HepG2 (cell line): ENCODE measurements around the gene ZNF541. TPM values are rescaled to one million over a fixed set of nuclear protein-coding genes. Genes with fewer than 3 reads are reported as not detected.

Experiments
- ATAC-seq: fragments of 200-7000 bp; cut with Tn5 transposase; 3 replicates; pipeline ENCODE4 v1.9.1; 2020; ENCODE audit warnings: mild to moderate bottlenecking, moderate library complexity
- BruUV-seq: library from RNA; stranded (reverse); fragments of 400-500 nt; replicated peaks from 2 replicates; lab custom pipeline; 2021; lab: Mats Ljungman, UMichigan
- CTCF ChIA-PET: fragments of 300-600 bp; formaldehyde crosslinking; extraction: SDS; loops from one replicate; lab custom pipeline; 2021; ENCODE audit warnings: low total read pairs, inconsistent platforms, low intra/inter-chr PET ratio; lab: Yijun Ruan, JAX
- POLR2A ChIA-PET: fragments of 350-600 bp; sonication (Branson Sonifier 250); formaldehyde crosslinking; loops from one replicate; lab custom pipeline; 2020; ENCODE audit warnings: antibody characterized with exemption, inconsistent platforms; lab: Yijun Ruan, JAX
- DNase-seq: peaks from one replicate; pipeline ENCODE4 v3.0.0-alpha.2; 2015; ENCODE audit warnings: low spot score
- FAIRE-seq: peaks from 3 replicates; lab custom pipeline; 2011; peaks lifted over from hg19 to GRCh38; lab: Jason Lieb, UNC
- H2AFZ ChIP-seq: one replicate; pipeline ENCODE4 v1.6.1; 2011; ENCODE audit warnings: low read length, inconsistent platforms
- H3K27ac ChIP-seq: fragments of 300-600 bp; 3 replicates; pipeline ENCODE4 v1.8.0; 2011; ENCODE audit warnings: mixed run types, mild to moderate bottlenecking, mixed read lengths, low read length, inconsistent platforms; ENCODE audit not compliant: insufficient read depth; ENCODE audit errors: extremely low read length
- H3K27me3 ChIP-seq, 2 experiments: fragments of 200-600 bp in 1 of 2; 2 replicates in 1 of 2; 3 replicates in 1 of 2; pipeline versions ENCODE4 v1.6.0 to v1.8.0; 2011; ENCODE audit warnings: low read length in 2 of 2, mild to moderate bottlenecking in 2 of 2, moderate library complexity in 2 of 2, inconsistent platforms in 1 of 2; ENCODE audit not compliant: insufficient read depth in 2 of 2, control insufficient read depth in 1 of 2
- H3K36me3 ChIP-seq, 2 experiments: fragments of 200-600 bp in 1 of 2; replicated peaks in 1 of 2; 2 replicates in 1 of 2; 3 replicates in 1 of 2; pipeline versions ENCODE4 v1.5.1 to v1.8.0; 2011; ENCODE audit warnings: low read length in 2 of 2, inconsistent platforms in 1 of 2; ENCODE audit not compliant: insufficient read depth in 2 of 2, control insufficient read depth in 1 of 2
- H3K4me1 ChIP-seq: 2 replicates; pipeline ENCODE4 v1.5.1; 2012; ENCODE audit warnings: low read length, inconsistent platforms; ENCODE audit not compliant: insufficient read depth
- H3K4me2 ChIP-seq: 2 replicates; pipeline ENCODE4 v1.6.0; 2011; ENCODE audit warnings: low read depth, low read length, inconsistent platforms
- H3K4me3 ChIP-seq, 3 experiments: fragments of 200-600 bp in 1 of 3; sonication (generic), shearing (Covaris generic) in 1 of 3; replicated peaks in 1 of 3; 2 replicates each; pipeline ENCODE4 v1.5.1; 2011 to 2016; ENCODE audit warnings: low read length in 3 of 3, inconsistent platforms in 2 of 3, low read depth in 2 of 3, mild to moderate bottlenecking in 2 of 3, control low read depth in 1 of 3, mixed read lengths in 1 of 3; ENCODE audit not compliant: insufficient read depth in 1 of 3
- H3K79me2 ChIP-seq: one replicate; pipeline ENCODE4 v1.6.1; 2011; ENCODE audit warnings: low read length, inconsistent platforms; ENCODE audit not compliant: insufficient read depth
- H3K9ac ChIP-seq: 2 replicates; pipeline ENCODE4 v1.6.0; 2011; ENCODE audit warnings: mild to moderate bottlenecking, low read depth, low read length, inconsistent platforms; ENCODE audit not compliant: insufficient read depth
- H3K9me3 ChIP-seq: 2 replicates; pipeline ENCODE4 v1.5.1; 2012; ENCODE audit warnings: mild to moderate bottlenecking, low read length
- H4K20me1 ChIP-seq: 2 replicates; pipeline ENCODE4 v1.6.0; 2011; ENCODE audit warnings: inconsistent platforms, mild to moderate bottlenecking, low read length, moderate library complexity; ENCODE audit not compliant: insufficient read depth
- ADNP ChIP-seq: sonication (generic); formaldehyde crosslinking; IDR thresholded peaks from 2 replicates; pipeline ENCODE4 v1.4.0; 2020; ENCODE audit warnings: missing genetic modification reagents
- JDP2 ChIP-seq: sonication (generic); formaldehyde crosslinking; IDR thresholded peaks from 2 replicates; pipeline ENCODE4 v1.8.1; 2022; ENCODE audit warnings: missing genetic modification reagents, borderline replicate concordance
- KLF16 ChIP-seq, 2 experiments: sonication (generic) in 1 of 2; formaldehyde crosslinking in 1 of 2; IDR thresholded peaks; 2 replicates each; pipeline versions ENCODE4 v1.6.1 to v1.8.0; 2016 to 2023; ENCODE audit warnings: missing genetic modification reagents in 2 of 2, missing compliant biosample characterization in 1 of 2
- ONECUT2 ChIP-seq: sonication (generic); formaldehyde crosslinking; IDR thresholded peaks from 2 replicates; pipeline ENCODE4 v1.4.0; 2020; ENCODE audit warnings: missing genetic modification reagents
- RBM22 ChIP-seq: fragments of 200-400 bp; formaldehyde crosslinking; optimal IDR thresholded peaks from 2 replicates; pipeline ENCODE3; 2017; ENCODE audit warnings: mild to moderate bottlenecking, low read length, moderate library complexity
- SIX1 ChIP-seq: sonication (generic); formaldehyde crosslinking; IDR thresholded peaks from 2 replicates; pipeline ENCODE4 v1.4.0; 2020; ENCODE audit warnings: missing genetic modification reagents, borderline replicate concordance
- SMAD9 ChIP-seq: sonication (generic); formaldehyde crosslinking; IDR thresholded peaks from 2 replicates; pipeline ENCODE4 v1.5.1; 2020; ENCODE audit warnings: mild to moderate bottlenecking, missing genetic modification reagents
- SMC3 ChIP-seq: IDR thresholded peaks from 2 replicates; pipeline ENCODE4 v1.6.1; 2011; ENCODE audit warnings: low read length, improper control_type of control experiment
- SNAPC2 ChIP-seq: sonication (generic); formaldehyde crosslinking; IDR thresholded peaks from 2 replicates; pipeline ENCODE4 v1.8.1; 2022; ENCODE audit warnings: mild to moderate bottlenecking, missing genetic modification reagents
- SRY ChIP-seq: sonication (generic); formaldehyde crosslinking; IDR thresholded peaks from 2 replicates; pipeline ENCODE4 v1.8.0; 2022; ENCODE audit warnings: mild to moderate bottlenecking, missing genetic modification reagents
- TRIM22 ChIP-seq: fragments of 450-650 bp; IDR thresholded peaks from 2 replicates; pipeline ENCODE4 v1.6.1; 2017
- ZBTB20 ChIP-seq: sonication (generic); formaldehyde crosslinking; IDR thresholded peaks from 2 replicates; pipeline ENCODE4 v1.8.1; 2023; ENCODE audit warnings: missing genetic modification reagents, low read depth, mild to moderate bottlenecking, borderline replicate concordance
- ZBTB7B ChIP-seq: sonication (generic); formaldehyde crosslinking; IDR thresholded peaks from 2 replicates; pipeline ENCODE4 v1.4.0; 2020; ENCODE audit warnings: missing genetic modification reagents
- ZFY ChIP-seq: sonication (generic); formaldehyde crosslinking; IDR thresholded peaks from 2 replicates; pipeline ENCODE4 v1.4.0; 2020; ENCODE audit warnings: missing genetic modification reagents
- ZNF326 ChIP-seq: sonication (generic); formaldehyde crosslinking; IDR thresholded peaks from 2 replicates; pipeline ENCODE4 v1.4.0; 2020; ENCODE audit warnings: missing genetic modification reagents, borderline replicate concordance
- WGBS: methylation state at CpG from one replicate; pipeline ENCODE4 v1.1.6; 2017; ENCODE audit warnings: low lambda C conversion rate; 5-methylcytosine and 5-hydroxymethylcytosine counted together
- in situ Hi-C: cut with HindIII; loops from 2 replicates; pipeline ENCODE4 v1.10.0; 2017; ENCODE audit warnings: low pct_unique_long_range_greater_than_20kb; ENCODE audit not compliant: extremely low pct_ligation_motif_present
- intact Hi-C: fragments of 100-400 bp; cut with micrococcal nuclease; formaldehyde crosslinking; loops from one replicate; pipeline ENCODE4 v1.10.0; 2022; ENCODE audit not compliant: unreplicated experiment
- polyA plus RNA-seq, 8 experiments: library from polyadenylated mRNA; depleted of rRNA in 3 of 8; stranded (reverse) in 7 of 8; unstranded in 1 of 8; fragments of >200 nt; fragmentation: Illumina TruSeq in 4 of 8; extraction: Trizol in 4 of 8; gene quantifications; 2 replicates each; pipeline versions ENCODE4 v1.2.1 to v1.2.3, GENCODE V29; 2011 to 2016; ENCODE audit warnings: low read depth in 4 of 8, missing spikeins in 1 of 8, mixed read lengths in 1 of 8; ENCODE audit not compliant: insufficient read depth in 1 of 8
- total RNA-seq, 5 experiments: library from RNA; depleted of rRNA; stranded (reverse); fragments of >200 nt; fragmentation: Illumina TruSeq; extraction: Trizol; gene quantifications; 2 replicates each; pipeline ENCODE4 v1.2.3, GENCODE V29; 2016; ENCODE audit warnings: low read depth in 1 of 5
- TF ChIP-seq, protein P1 (sequence below): sonication (generic); formaldehyde crosslinking; IDR thresholded peaks from 2 replicates; pipeline ENCODE4 v1.4.0; 2020; ENCODE audit warnings: mild to moderate bottlenecking, missing genetic modification reagents
- TF ChIP-seq, protein P2 (sequence below): IDR thresholded peaks from 2 replicates; pipeline ENCODE4 v1.6.1; 2012; ENCODE audit warnings: low read depth, low read length, improper control_type of control experiment
- TF ChIP-seq, protein P3 (sequence below): sonication (generic); formaldehyde crosslinking; IDR thresholded peaks from 2 replicates; pipeline ENCODE4 v1.8.0; 2022; ENCODE audit warnings: mild to moderate bottlenecking, missing genetic modification reagents; ENCODE audit not compliant: insufficient replicate concordance

ZNF541 gene
- total and polyA plus RNA-seq, 2 of the 13 experiments (the other 11 are each of a cell fraction or from before 2014, with no cell fraction given) = 0.03 to 0.04 TPM

- Histone ChIP-seq H3K79me2 (peaks cover 72% of the 10 kb centered on the region), H3K4me2 (no peak overlapping the region), H3K9me3 (no peaks in the 10 kb centered on the region), H4K20me1 (peaks cover 25% of the 10 kb centered on the region), H3K4me1 (peaks cover 44% of the 10 kb centered on the region), H3K36me3 (peaks cover 0 to 2% of the 10 kb centered on the region in 2 experiments; a peak in 1 of 5 replicates), H3K9ac (no peak overlapping the region), H3K27me3 (no peaks in the 10 kb centered on the region), H3K4me3 (no peak overlapping the region), H3K27ac (no peak overlapping the region), H2AFZ (no peak overlapping the region)
- POLR2A ChIA-PET = no interaction called here
- intact Hi-C loops (no loop called here), in situ Hi-C loops (no loop called here)
- TF ChIP-seq ZFY (CRISPR knock-in tag) (no peak), TRIM22 (no peak), JDP2 (no peak), ZNF326 (CRISPR knock-in tag) (no peak), ZBTB20 (CRISPR knock-in tag) (no peak), ADNP (CRISPR knock-in tag) (no peak), SNAPC2 (CRISPR knock-in tag) (no peak), KLF16 (CRISPR knock-in tag; IDR thresholded peaks at IDR 0.05) (no peak), ONECUT2 (CRISPR knock-in tag) (no peak), SIX1 (no peak), ZBTB7B (no peak), SMAD9 (CRISPR knock-in tag) (no peak), SRY (CRISPR knock-in tag) (no peak), SMC3 (no peak), RBM22 (no peak)
- TF ChIP-seq, protein P1, sequence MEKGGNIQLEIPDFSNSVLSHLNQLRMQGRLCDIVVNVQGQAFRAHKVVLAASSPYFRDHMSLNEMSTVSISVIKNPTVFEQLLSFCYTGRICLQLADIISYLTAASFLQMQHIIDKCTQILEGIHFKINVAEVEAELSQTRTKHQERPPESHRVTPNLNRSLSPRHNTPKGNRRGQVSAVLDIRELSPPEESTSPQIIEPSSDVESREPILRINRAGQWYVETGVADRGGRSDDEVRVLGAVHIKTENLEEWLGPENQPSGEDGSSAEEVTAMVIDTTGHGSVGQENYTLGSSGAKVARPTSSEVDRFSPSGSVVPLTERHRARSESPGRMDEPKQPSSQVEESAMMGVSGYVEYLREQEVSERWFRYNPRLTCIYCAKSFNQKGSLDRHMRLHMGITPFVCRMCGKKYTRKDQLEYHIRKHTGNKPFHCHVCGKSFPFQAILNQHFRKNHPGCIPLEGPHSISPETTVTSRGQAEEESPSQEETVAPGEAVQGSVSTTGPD (CRISPR knock-in tag) = no peak
- TF ChIP-seq, protein P2, sequence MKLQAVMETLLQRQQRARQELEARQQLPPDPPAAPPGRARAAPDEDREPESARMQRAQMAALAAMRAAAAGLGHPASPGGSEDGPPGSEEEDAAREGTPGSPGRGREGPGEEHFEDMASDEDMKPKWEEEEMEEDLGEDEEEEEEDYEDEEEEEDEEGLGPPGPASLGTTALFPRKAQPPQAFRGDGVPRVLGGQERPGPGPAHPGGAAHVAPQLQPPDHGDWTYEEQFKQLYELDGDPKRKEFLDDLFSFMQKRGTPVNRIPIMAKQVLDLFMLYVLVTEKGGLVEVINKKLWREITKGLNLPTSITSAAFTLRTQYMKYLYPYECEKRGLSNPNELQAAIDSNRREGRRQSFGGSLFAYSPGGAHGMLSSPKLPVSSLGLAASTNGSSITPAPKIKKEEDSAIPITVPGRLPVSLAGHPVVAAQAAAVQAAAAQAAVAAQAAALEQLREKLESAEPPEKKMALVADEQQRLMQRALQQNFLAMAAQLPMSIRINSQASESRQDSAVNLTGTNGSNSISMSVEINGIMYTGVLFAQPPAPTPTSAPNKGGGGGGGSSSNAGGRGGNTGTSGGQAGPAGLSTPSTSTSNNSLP = no peak
- TF ChIP-seq, protein P3, sequence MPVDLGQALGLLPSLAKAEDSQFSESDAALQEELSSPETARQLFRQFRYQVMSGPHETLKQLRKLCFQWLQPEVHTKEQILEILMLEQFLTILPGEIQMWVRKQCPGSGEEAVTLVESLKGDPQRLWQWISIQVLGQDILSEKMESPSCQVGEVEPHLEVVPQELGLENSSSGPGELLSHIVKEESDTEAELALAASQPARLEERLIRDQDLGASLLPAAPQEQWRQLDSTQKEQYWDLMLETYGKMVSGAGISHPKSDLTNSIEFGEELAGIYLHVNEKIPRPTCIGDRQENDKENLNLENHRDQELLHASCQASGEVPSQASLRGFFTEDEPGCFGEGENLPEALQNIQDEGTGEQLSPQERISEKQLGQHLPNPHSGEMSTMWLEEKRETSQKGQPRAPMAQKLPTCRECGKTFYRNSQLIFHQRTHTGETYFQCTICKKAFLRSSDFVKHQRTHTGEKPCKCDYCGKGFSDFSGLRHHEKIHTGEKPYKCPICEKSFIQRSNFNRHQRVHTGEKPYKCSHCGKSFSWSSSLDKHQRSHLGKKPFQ (CRISPR knock-in tag) = no peak
- ATAC-seq (no peak), DNase-seq (no peak), FAIRE-seq (no peak)
- no TSS peak for BruUV-seq
- 84% methylated on average over 7 of the region's 7 CpGs for WGBS
- CTCF ChIA-PET = no interaction called here
Observed at GRCh38 chr19:47615230-47615629, 42.3 kb upstream of the ZNF541 start.
